BLaER1 (cell line): ENCODE measurements around the gene KRT81.
A peak's percentile ranks its signal among the peaks of the same experiment; 100 is the strongest.

Experiments
- H3K27ac ChIP-seq: shearing (Covaris generic); formaldehyde crosslinking; 2 replicates; pipeline ENCODE4 v1.8.1; 2022
- H3K27me3 ChIP-seq: shearing (Covaris generic); formaldehyde crosslinking; 2 replicates; pipeline ENCODE4 v1.8.1; 2022
- H3K36me3 ChIP-seq: shearing (Covaris generic); formaldehyde crosslinking; 2 replicates; pipeline ENCODE4 v1.8.1; 2022
- H3K4me1 ChIP-seq: shearing (Covaris generic); formaldehyde crosslinking; 2 replicates; pipeline ENCODE4 v1.8.1; 2022
- H3K4me2 ChIP-seq: shearing (Covaris generic); formaldehyde crosslinking; 2 replicates; pipeline ENCODE4 v1.8.1; 2022
- H3K4me3 ChIP-seq: shearing (Covaris generic); formaldehyde crosslinking; 2 replicates; pipeline ENCODE4 v1.8.1; 2022
- H3K9ac ChIP-seq: shearing (Covaris generic); formaldehyde crosslinking; 2 replicates; pipeline ENCODE4 v1.8.1; 2022
- H3K9me3 ChIP-seq: shearing (Covaris generic); formaldehyde crosslinking; 2 replicates; pipeline ENCODE4 v1.8.1; 2022
- H4K20me1 ChIP-seq: shearing (Covaris generic); formaldehyde crosslinking; 2 replicates; pipeline ENCODE4 v1.8.1; 2022
- Cebpa-rat ChIP-seq: shearing (Covaris generic); IDR thresholded peaks from 2 replicates; pipeline ENCODE4 v1.8.1; 2022

Gene KRT81

GRCh38 chr12:52327830-52328500 lies 36.6 kb upstream of the KRT81 start:
- no peak overlapping the region for H3K27ac ChIP-seq
- no peak overlapping the region for H3K9ac ChIP-seq
- no peaks in the 10 kb centered on the region for H3K9me3 ChIP-seq
- TF ChIP-seq Cebpa-rat: no peak
- H3K4me3 ChIP-seq: no peak overlapping the region
- no peaks in the 10 kb centered on the region for H3K27me3 ChIP-seq
- no peaks in the 10 kb centered on the region for H4K20me1 ChIP-seq
- H3K36me3 ChIP-seq: no peaks in the 10 kb centered on the region
- H3K4me1 ChIP-seq: no peaks in the 10 kb centered on the region
- no peak overlapping the region for H3K4me2 ChIP-seq

GRCh38 chr12:52327052-52327829 lies 35.9 kb upstream of the KRT81 start:
- Histone ChIP-seq H3K27ac (no peak overlapping the region), H3K9me3 (no peaks in the 10 kb centered on the region), H3K4me1 (no peaks in the 10 kb centered on the region), H3K4me2 (no peak overlapping the region), H4K20me1 (no peaks in the 10 kb centered on the region), H3K27me3 (no peaks in the 10 kb centered on the region), H3K36me3 (no peaks in the 10 kb centered on the region), H3K4me3 (no peak overlapping the region), H3K9ac (no peak overlapping the region)
- no peak for TF ChIP-seq Cebpa-rat

GRCh38 chr12:52324153-52324444 lies 32.8 kb upstream of the KRT81 start:
- no peak overlapping the region for H3K27ac ChIP-seq
- no peak overlapping the region for H3K4me2 ChIP-seq
- H3K27me3 ChIP-seq: no peaks in the 10 kb centered on the region
- H3K4me1 ChIP-seq: peaks cover under 1% of the 10 kb centered on the region; the same call in 1 of the 2 replicates
- H3K9me3 ChIP-seq: no peaks in the 10 kb centered on the region
- H4K20me1 ChIP-seq: no peaks in the 10 kb centered on the region
- H3K36me3 ChIP-seq: no peaks in the 10 kb centered on the region
- no peak overlapping the region for H3K9ac ChIP-seq
- no peak overlapping the region for H3K4me3 ChIP-seq
- TF ChIP-seq Cebpa-rat: no peak

GRCh38 chr12:52323416-52324152 lies 32.2 kb upstream of the KRT81 start:
- no peak overlapping the region for H3K4me2 ChIP-seq
- H4K20me1 ChIP-seq: no peaks in the 10 kb centered on the region
- no peak overlapping the region for H3K4me3 ChIP-seq
- H3K9ac ChIP-seq: no peak overlapping the region
- no peaks in the 10 kb centered on the region for H3K36me3 ChIP-seq
- no peaks in the 10 kb centered on the region for H3K9me3 ChIP-seq
- H3K27me3 ChIP-seq: no peaks in the 10 kb centered on the region
- no peak overlapping the region for H3K27ac ChIP-seq
- peaks cover 5% of the 10 kb centered on the region; the same call in 1 of the 2 replicates for H3K4me1 ChIP-seq
- TF ChIP-seq Cebpa-rat: no peak

GRCh38 chr12:52323001-52323400 lies 31.7 kb upstream of the KRT81 start:
- Histone ChIP-seq H3K4me1 (peaks cover 7% of the 10 kb centered on the region; the same call in 1 of the 2 replicates), H4K20me1 (no peaks in the 10 kb centered on the region), H3K36me3 (no peaks in the 10 kb centered on the region), H3K9me3 (no peaks in the 10 kb centered on the region), H3K4me3 (no peak overlapping the region), H3K27me3 (no peaks in the 10 kb centered on the region), H3K4me2 (no peak overlapping the region), H3K9ac (no peak overlapping the region), H3K27ac (no peak overlapping the region)
- TF ChIP-seq Cebpa-rat: no peak

- TF ChIP-seq Cebpa-rat: no peak
- H3K4me2 ChIP-seq: no peak overlapping the region
- no peak overlapping the region for H3K27ac ChIP-seq
- H3K27me3 ChIP-seq: no peaks in the 10 kb centered on the region
- no peaks in the 10 kb centered on the region for H4K20me1 ChIP-seq
- no peaks in the 10 kb centered on the region for H3K9me3 ChIP-seq
- H3K4me1 ChIP-seq: peaks cover 7% of the 10 kb centered on the region; the same call in 1 of the 2 replicates
- no peak overlapping the region for H3K4me3 ChIP-seq
- H3K9ac ChIP-seq: no peak overlapping the region
- H3K36me3 ChIP-seq: no peaks in the 10 kb centered on the region
These were observed 30.7 kb upstream of the KRT81 start for GRCh38 chr12:52322069-52322468.

- Histone ChIP-seq H3K27ac (no peak overlapping the region), H3K4me3 (no peak overlapping the region), H4K20me1 (no peaks in the 10 kb centered on the region), H3K4me1 (peaks cover 7% of the 10 kb centered on the region; the same call in 1 of the 2 replicates), H3K4me2 (no peak overlapping the region), H3K9me3 (no peaks in the 10 kb centered on the region), H3K27me3 (no peaks in the 10 kb centered on the region), H3K36me3 (no peaks in the 10 kb centered on the region), H3K9ac (no peak overlapping the region)
- no peak for TF ChIP-seq Cebpa-rat
These were observed 30.1 kb upstream of the KRT81 start for GRCh38 chr12:52321418-52321817.

- no peak within 1 kb of the TSS for H3K9ac ChIP-seq
- H3K27ac ChIP-seq: no peak within 1 kb of the TSS
- no peaks in the 10 kb centered on the region for H4K20me1 ChIP-seq
- peaks cover 7% of the 10 kb centered on the region; the same call in 1 of the 2 replicates for H3K4me1 ChIP-seq
- H3K4me2 ChIP-seq: no peak within 1 kb of the TSS
- TF ChIP-seq Cebpa-rat: no peak
- no peaks in the 10 kb centered on the region for H3K36me3 ChIP-seq
- no peaks in the 10 kb centered on the region for H3K9me3 ChIP-seq
- no peaks in the 10 kb centered on the region for H3K27me3 ChIP-seq
- no peak within 1 kb of the TSS for H3K4me3 ChIP-seq
These were observed 29.6 kb upstream of the KRT81 start, which contains the start of gene KRT83 for GRCh38 chr12:52320784-52321400. Gene KRT83, minus strand, starts transcription at chr12:52321398. Its CDS starts 63 bp downstream, at chr12:52321335.

- TF ChIP-seq Cebpa-rat: no peak
- Histone ChIP-seq H3K4me1 (peaks cover 7% of the 10 kb centered on the region; the same call in 1 of the 2 replicates), H3K4me3 (no peak overlapping the region), H3K36me3 (no peaks in the 10 kb centered on the region), H3K27me3 (no peaks in the 10 kb centered on the region), H3K27ac (no peak overlapping the region), H4K20me1 (no peaks in the 10 kb centered on the region), H3K4me2 (0 out of 2 replicates have a peak overlapping the region, but pooled peaks have one; percentile 2), H3K9me3 (no peaks in the 10 kb centered on the region), H3K9ac (no peak overlapping the region)
These were observed 27.8 kb upstream of the KRT81 start for GRCh38 chr12:52319097-52319496.
